ENCODE data around the gene CD81.
"Not testable (repeated sequence)": the region's sequence is repeated elsewhere in the genome, so short reads cannot be mapped to it uniquely, and the experiment has no call there.

The CD81 gene

DNA sequence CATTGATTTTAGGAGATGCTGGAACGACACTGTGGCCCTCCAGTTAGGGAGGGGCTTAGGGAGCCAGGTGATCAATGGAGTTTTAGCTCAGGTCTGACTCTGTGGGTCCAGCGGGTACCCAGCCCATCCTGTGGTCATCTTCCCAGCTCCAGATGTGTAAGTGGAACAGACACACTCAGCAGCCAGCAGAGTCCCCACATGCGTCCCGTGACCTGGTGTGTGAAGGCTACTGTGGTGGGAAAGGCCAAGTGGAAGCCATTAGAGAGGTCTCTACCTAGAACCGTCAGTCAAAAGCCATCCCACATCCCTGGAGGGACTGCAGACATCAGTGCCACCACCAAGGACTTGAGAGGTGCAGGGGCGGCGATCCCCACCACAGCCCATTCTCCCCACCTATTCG, 19.9 kb upstream of the CD81 start:
- no peak for DNase-seq (ENCODE audit: low read depth in 2 of 2)

DNA sequence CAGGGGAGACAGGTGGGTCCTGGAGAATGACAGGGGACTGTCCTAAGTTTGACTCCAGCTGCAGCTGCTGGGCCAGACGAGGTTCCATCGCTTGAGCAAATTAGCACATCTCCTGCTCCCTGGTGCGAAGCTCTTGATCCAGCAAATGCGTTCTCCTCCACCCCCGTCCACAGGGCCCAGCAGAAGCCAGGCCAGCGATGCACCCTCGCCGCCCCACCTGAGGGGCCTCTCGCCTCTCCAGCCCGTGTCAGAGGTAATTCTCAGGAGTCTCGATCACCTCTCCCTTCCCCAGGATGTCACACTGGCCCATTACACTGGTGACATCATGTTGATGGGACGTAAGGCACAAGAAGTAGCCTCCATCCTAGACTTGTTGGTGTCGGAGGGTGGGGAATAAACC, 19.5 kb upstream of the CD81 start:
- not testable (repeated sequence) for DNase-seq (ENCODE audit: low read depth in 2 of 2)

DNA sequence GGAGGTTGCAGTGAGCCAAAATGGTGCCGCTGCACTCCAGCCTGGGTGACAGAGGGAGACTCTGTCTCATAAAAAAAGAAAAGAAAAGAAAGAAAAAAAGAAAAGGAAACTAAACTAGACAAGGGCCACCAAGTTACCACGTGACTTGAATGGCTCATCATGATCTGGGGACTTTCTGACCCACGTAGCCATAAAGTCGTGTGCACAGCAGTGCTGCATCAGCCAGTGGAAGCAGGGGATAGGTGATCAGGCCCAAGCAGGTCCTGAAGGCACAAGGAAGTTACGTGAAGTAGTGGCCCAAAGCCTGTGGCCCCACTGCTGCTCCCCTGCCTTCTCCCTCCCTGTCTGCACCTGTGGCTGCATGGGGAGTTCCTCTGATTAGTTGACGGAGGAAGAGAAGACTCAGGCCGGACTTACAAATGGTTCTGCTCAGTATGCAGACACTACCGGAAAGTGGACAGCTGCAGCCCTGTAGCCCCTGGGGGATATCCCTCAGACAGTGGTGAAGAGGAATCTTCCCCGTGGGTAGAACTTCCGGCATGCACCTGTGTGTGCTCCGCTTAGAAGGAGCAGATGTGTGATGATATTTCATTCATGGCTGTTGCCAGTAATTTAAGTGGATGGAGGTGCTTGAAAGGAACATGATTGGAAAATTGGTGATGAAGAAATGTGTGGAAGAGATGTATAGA, 18.2 kb upstream of the CD81 start:
- DNase-seq (ENCODE audit: low read depth in 2 of 2), result no peak

DNA sequence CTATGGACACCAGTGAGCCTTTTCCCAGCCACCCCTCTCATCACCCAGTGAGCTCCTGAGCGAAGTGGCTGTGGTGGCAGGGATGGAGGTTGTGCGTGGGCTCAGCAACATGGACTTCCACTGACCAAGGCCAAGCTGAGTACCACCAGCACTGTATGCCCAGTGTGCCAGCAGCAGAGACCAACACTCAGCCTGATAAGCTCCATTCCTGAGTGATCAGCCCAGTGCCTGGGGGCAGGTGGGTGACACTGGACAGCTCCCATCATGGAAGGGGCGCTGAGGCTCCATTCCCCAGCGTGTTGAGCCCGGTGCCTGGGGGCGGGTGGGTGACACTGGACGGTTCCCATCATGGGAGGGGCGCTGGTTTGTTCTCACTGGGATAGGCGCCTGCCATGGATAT, 17.6 kb upstream of the CD81 start:
- DNase-seq (ENCODE audit: low read depth in 2 of 2), result no peak

DNA sequence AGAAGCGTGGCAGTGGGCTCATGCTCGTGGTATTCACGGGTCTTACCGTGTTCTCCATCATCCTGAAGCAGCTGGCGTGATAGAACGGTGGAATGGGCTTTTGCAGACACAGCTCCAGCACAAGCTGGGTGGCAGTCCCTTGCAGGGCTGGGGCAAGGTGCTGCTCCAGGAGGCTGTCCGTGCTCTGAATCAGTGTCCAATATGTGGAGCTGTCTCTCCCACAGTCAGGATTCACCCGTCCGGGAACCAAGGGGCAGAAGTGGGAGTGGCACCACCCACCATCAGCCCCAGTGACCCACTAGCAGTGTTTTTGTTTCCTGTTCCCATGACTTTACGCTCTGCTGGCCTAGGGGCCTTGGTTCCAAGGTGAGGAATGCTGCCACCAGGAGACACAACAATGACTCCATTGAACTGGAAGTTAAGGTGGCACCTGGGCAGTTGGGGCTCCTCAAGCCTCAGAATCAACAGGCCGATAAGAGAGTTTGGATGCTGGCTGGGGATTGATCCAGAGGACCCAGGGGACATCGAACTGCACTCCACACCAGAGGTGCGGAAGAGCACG, 16.9 kb upstream of the CD81 start:
- no peak for DNase-seq (ENCODE audit: low read depth in 2 of 2)

DNA sequence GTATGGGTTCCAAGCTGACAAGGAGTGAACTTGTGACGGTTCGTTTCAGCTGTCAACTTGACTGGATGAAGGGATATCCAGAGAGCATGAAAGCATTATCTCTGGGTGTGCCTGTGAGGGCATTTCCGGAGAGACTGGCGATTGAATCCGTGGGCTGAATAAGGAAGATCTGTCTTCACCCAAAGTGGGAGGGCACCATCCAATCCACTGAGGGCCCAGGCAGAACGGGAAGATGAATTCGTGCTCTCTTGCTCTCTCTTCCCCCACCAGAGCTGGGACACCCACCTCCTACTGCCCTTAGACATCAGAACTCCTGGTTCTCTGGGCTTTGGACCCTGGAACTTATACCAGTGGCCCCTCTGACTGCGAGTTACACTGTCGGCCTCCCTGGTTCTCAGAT, 15.5 kb upstream of the CD81 start:
- DNase-seq (ENCODE audit: low read depth in 2 of 2), result no peak

DNA sequence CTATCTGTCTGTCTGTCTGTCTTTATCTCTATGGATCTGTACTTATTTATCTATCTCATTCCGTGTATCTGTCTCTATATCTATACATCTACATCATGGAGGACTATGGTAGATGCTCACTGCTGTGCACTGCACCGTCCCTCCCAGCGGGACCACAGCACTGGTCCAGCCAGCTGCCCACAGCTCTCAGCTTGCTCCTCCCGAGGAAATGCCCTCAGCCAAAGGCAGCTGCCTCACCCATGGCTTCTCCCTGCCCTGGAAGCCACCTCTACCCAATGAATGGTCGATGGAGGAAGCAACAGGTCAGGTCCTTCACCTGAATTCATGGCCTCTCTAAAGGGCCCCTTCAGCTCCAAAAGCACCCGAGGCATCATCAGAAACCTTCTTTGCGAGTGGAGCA, 14.7 kb upstream of the CD81 start:
- no peak for DNase-seq (ENCODE audit: low read depth in 2 of 2)

DNA sequence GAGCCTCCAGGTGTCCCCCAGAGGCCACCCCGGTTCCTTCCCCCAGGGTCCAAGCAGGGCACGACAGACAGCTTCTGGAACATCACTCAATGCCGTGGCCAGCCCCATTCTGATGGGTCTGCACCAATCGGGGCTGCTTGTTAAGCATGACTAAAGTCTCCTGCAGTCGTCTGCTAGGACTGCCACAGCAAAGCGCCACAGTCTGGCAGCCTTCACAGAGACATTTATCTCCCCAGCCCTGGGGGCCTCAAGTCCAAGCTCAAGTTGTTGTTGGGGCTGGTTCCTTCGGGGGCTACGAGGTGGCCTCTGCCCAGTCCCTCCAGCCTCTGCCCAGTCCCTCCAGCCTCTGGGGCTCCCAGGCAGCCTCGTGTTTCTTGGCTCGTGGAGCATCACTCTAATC, 14.0 kb upstream of the CD81 start:
- DNase-seq (ENCODE audit: low read depth in 2 of 2), result no peak

DNA sequence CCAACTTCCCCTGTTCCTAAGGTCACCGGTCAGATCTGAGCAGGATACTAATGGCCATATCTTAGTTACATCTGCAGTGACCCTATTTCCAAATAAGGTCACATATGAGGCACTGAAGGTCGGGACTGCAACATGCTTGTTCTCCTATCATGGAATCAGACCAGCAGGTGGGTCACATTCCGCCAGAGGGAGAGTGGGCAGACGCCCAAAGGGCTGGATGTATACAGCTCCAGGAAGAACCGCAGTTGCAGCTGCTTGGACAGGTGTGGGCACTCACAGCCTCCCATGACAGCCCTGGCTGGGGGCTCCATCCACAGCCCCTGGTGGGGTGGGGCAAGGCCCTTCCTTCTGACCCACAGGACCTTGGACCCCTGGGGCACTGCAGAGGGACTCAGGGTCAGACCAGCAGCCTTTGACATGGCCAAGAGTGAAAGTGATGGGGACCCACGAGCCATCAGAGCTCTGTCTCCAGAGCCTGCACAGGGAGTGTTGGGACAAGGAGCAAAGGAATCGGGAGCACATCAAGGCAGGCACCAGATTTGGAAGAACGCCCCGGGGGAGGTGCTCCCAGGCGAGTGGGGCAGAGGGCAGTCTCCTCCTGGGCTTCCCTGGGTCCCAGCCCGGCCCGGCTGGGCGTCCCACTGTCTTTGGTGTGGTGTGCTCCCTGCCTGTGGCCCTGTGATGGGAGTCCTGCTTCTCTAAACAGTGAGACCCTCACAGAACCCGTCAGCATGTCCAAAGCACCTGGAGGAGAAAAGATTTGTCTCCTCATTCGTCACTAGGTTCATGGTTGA, 13.3 kb upstream of the CD81 start:
- no peak for DNase-seq (ENCODE audit: low read depth in 2 of 2)

DNA sequence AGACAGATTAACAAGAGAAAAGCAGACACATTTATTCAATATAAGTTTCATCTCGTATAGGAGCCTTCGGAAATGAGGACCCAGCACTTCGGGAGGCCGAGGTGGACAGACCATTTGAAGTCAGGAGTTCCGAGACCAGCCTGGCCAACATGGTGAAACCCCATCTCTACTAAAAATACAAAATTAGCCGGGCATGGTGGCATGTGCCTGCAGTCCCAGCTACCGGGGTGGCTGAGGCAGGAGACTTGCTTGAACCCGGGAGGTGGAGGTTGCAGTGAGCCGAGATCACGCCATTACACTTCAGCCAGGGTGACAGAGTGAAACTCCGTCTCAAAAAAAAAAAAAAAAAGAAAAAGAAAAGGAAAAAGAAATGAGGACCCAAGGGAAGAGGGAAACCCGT, 12.7 kb upstream of the CD81 start:
- DNase-seq (ENCODE audit: low read depth in 2 of 2), result not testable (repeated sequence)

DNA sequence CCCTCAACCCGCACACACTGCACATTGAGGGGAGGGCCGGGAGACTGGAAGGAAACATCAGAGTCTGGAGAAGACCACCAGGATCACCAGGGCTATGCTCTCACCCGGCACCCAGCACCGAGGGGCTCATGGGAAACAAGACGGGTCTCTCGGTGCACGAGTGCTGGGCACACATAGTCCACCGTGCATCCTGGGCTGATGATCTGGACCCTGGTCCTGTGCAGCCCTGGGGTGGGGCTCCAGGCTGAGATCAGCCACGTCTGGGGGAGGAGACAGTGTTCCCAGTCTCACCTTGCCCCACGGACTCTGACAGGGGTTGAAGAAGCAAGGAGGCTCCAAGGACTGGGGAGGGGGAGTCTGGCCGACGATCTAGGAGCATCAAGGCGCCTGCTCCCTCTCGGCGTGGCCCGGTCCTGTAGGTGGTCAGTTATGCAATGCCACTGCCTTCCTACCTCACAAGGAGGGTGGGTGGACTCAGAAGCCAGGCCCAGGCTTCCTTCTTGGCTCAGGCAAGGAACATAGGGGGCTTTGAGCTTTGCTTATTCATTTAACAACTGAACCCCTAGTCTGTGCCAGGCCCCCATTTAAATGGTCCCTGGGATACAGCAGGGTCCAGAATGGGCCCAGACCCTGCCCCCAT, 11.4 kb upstream of the CD81 start:
- no peak for DNase-seq (ENCODE audit: low read depth in 2 of 2)

DNA sequence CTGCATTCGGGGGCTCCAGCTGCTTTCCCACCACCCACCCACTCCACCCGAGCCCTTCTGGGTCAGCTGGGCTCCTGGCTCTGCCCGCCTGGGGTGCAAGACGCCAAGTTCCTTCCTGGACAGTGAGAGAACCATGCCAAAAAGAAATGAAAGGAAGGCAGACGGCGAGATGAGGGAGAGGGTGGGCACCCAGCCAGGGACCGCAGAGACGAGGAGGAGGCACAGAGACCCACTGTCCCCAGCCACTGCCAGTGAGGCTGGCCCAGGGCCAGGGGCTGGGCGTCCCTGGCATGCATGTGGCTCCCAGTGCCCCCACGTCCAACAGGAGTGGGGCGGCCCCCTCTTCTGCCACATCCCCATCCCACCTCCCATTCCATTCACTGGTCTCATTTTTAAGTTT, 10.8 kb upstream of the CD81 start:
- no peak for DNase-seq (ENCODE audit: low read depth in 2 of 2)

DNA sequence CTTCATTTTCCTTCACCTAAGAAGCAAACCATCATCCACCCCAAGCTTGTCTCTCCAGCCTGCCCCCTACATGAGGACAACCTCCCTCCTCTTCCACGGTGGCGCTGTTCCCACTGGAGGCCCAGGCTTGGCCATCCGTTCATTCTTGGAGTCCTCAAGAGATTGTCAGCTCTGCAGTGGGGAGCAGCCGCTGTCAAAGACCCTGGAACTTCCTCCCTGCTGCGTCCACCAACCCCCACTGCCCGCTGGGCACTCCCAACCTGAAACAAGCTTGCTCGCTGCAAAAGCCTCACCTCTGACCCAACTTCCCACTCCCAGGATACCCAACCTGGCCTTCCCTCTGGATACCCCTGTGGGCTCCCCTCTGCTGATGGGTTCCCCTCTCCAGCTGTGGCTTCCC, 10.4 kb upstream of the CD81 start:
- no peak for DNase-seq (ENCODE audit: low read depth in 2 of 2)

DNA sequence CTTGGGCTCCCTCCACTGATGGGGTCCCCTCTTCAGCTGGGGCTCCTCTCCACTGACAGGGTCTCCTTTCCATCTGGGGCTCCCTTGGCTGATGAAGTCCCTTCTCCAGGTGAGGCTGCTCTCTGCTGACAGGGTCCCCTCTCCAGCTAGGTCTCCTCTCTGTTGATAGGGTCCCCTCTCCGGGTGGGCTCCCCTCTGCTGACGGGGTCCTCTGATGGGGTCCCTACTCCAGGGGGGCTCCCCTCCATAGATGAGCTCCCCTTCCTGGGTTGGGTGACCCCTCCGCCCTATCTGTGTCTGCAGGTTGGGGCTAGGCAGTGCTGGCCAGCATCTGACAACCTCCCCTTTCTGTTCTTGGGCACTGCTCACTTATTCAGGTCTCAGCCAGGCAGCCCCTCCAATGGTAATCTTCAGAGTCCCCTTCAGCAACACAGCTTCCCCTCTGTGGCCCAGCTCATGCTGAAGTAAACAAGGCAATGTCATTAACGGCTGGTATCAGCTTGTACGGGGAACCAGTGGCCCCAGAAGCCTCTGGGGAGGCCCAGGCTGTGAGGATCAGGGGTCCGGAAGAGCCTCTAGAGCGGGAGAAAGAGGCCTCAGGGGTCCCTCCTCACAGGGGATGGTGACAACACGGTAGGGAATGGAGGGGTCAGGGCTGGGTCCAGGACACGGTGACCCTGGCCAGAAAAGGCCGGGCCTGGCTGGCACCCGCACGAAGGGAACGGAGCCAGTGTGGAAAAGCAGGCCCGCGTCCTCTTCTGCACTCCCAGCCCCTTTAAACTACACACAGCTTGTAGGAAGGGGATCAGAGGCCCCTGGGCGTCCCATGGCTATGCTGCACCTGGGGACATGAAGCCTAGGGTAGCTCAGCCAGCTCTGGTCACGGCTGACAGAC, 9.6 kb upstream of the CD81 start:
- no peak for DNase-seq (ENCODE audit: low read depth in 2 of 2)

DNA sequence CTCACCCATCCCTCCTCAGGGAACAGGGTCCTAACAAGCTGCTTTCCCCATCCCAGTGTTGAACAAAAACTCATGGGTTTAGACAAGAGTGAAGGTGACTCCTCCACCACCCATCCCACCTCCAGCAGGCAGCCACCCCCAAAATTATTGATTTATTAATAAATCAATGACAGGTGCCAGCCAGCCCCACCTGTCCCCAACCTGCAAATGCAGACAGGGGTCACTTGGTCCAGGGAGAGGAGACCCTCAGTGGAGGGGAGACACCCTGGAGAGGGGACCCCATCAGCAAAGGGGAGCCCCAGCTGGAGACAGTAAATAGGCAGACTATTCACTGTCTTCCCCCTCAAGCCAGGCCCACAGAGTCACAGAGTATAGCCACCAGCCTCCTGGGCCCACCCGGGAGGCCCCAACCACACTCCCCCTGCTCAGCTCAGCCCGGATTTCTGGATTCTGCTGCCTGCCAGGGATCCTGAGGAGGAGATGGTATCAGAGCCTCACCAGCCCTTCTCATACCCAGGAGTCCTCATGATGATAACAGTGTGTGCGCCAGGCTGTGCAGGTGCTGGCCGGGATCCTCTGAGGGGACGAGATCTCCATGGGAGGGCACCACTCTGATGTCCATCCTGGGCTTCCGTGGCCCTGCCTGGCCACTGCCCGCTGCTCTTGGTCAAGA, 8.8 kb upstream of the CD81 start:
- no peak for DNase-seq (ENCODE audit: low read depth in 2 of 2)

DNA sequence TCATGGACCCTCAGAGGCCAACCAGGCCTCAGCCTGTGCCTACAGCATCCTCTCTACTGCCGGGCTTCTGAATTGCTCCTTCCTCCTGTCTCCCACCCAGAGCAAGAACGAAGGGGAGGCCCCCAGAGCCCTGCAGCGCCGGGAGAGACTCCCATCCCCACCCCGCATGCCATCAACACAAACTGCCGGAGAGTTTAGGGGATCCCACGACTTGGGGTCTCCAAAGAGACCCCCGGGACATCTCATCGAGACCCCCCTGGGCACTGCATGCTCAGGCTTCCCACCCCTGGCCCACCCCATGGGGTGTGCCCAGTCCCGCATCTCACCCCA, 8.3 kb upstream of the CD81 start:
- DNase-seq (ENCODE audit: low read depth in 2 of 2), result no peak

DNA sequence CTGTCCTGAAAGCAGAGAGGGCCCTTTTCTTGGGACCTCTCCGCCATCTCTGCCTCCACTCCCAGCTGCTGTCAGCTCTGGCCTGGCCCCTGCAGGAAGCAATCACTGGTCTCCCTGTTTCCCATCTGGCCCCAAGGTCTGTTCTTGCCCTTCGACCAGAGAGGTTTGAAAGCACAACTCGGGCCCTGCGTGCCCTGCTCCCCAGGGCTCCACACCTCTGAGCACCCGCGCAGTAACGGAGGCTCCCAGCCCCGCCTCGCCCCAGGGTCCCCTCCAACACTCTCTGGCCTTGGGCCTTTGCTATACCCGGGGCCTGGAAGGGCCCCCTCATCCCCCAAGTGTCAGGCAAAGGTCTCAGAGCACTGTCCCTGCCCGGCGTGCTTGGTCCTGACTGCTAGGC, 7.8 kb upstream of the CD81 start:
- DNase-seq (ENCODE audit: low read depth in 2 of 2), result no peak

DNA sequence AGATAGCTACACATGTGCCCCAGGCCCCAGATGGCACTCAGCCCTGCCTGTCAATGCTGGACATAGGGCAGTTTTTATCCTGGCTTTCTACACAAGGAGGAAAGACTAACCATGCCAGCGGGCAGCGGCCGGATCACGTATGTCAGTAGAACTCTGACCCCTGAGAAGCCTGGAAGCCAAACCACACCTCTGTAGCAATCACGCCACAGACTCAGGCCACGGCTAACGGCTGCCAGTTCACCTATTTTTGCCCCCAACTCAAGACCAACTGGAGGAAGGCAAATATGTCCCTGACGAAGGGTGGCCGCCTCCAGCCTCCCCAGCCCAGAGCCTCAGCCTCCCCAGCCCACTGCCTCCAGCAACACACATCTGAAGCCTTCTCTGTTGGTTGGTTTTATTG, 7.2 kb upstream of the CD81 start:
- DNase-seq (ENCODE audit: low read depth in 2 of 2), result no peak

DNA sequence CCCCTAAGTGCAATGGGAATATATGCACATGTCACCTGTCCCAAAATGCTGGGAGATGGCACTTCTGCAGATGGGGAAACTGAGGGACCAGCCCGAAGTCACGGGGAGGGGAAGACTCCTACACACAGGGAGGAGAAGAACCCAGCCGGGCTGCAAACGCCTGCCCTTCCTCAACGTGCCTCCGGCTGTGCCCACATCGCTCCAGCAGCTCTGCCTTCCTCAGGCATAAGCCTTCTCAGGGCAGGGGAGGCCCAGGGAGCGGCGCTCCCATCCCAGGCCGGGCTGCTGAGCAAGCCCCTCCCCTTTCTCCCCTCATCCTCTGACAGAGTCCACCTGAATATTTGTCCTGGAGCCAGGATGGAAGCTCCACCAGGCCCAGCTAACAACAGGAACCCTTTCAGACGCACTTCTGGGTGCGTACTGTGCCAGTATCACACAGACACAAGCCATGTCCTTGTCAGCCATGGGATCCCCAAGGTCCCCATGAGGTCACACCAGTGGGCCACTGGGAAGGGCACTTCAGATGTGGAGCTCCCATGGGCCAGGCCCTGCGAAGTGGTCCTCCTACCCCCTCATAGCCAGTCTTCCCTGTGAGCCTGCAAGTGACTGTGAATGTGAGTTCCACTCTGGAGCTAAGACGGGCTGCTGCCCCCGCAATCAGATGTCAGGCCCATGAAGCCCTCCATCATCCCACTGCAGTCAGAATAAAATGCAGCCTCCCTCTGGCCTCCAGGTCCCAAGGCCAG, 2.5 kb upstream of the CD81 start:
- no peak for DNase-seq (ENCODE audit: low read depth in 2 of 2)

DNA sequence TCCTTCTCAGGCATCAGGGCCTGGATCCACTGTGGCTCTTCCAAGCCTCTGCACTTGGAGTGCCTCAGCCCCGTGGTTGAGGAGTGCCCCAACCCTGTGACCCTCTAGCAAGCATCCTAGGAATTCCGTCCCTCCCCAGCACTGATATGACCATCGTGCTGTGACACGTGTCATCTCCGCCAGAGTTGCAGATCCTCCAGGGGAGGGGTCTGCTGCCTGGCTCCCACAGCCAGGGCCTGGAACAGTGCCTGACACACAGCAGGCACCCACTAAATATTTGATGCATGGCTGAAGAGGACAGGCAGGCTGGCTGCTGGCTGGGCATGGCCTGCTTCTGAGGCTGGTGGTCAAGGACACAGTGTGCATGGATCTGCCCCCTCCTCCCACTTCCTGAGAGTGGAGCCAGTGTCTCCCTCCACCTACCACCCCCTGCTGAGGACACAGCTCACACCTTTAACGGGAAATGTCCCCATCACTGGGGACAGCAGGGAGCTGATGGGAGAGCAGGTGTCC, 1.7 kb upstream of the CD81 start:
- DNase-seq (ENCODE audit: low read depth in 2 of 2), result no peak

All from stimulated activated CD4-positive, alpha-beta T cell treated with anti-CD3 and anti-CD28 coated beads, Interleukin-4, amount 100 ng/mL, for 48 hours (primary cell).